Measurements from ENCODE around the gene PHLDB3.
A peak's percentile ranks its signal among the peaks of the same experiment; 100 is the strongest.

Gene PHLDB3

DNA sequence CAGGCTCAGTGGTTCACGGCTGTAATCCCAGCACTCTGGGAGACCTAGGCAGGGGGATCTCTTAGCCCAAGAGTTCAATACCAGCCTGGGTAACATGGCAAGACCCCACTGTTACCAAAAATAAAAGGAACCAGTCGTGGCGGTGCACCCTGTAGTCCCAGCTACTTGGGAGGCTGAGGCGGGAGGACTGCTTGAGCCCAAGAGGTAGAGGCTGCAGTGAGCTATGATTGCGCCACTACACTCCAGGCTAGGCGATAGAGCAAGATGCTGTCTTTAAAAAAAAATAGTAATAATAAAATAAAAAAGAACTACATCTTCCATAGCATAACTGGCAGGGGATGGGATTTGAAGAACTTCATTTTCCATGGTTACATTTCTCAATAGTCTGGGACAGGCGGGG is 42.2 kb downstream of the PHLDB3 start:
- no peaks in the 10 kb centered on the region for H3K36me3 ChIP-seq
- H3K9me3 ChIP-seq (replicated peaks in 1 of 11): no peaks in the 10 kb centered on the region
- H3K4me2 ChIP-seq: peak overlapping the region; percentile 80 to 99 (median 93); a peak in 18 of 22 replicates
- peaks cover 15 to 62% (median 31%) of the 10 kb centered on the region in 10 experiments for H3K4me1 ChIP-seq
- H3K27me3 ChIP-seq: 0 out of 22 replicates have a peak, but pooled peaks cover 0 to 4% (median 0%) of the 10 kb centered on the region in 11 experiments
- no peaks in the 10 kb centered on the region for H4K20me1 ChIP-seq
- no peak overlapping the region for H3K27ac ChIP-seq
- TF ChIP-seq Cebpa-rat (IDR thresholded peaks at IDR 0.05): no peak
- no peak overlapping the region; a peak in 1 of 22 replicates for H3K9ac ChIP-seq
- no peak overlapping the region for H3K4me3 ChIP-seq

DNA sequence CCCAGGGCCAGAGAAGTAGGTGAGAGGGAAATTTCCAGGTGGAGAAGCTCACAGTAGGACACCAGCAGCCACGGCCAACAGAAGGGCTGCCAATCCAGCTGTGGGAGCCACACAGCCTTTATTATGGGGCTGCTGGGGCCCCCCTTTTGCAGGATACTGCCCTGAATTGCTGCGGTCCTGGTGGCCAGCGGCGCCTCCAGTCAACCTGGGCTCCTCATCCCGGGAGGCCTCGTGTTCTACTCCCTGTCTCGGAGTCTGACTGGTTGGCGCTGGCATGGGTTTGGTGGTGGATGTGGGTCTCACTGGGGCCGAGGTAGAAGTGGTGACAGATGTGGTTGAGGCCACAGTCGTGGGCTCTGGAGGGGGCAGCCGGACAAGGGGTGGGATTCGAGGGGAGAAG is 43.2 kb downstream of the PHLDB3 start:
- H4K20me1 ChIP-seq: no peaks in the 10 kb centered on the region
- H3K36me3 ChIP-seq: no peaks in the 10 kb centered on the region
- H3K4me3 ChIP-seq: no peak overlapping the region
- H3K9me3 ChIP-seq (replicated peaks in 1 of 11): no peaks in the 10 kb centered on the region
- no peak overlapping the region for H3K9ac ChIP-seq
- no peak overlapping the region for H3K27ac ChIP-seq
- peaks cover 15 to 66% (median 33%) of the 10 kb centered on the region in 10 experiments for H3K4me1 ChIP-seq
- no peak overlapping the region for H3K4me2 ChIP-seq
- TF ChIP-seq Cebpa-rat (IDR thresholded peaks at IDR 0.05): no peak
- H3K27me3 ChIP-seq: 0 out of 22 replicates have a peak, but pooled peaks cover 0 to 4% (median 0%) of the 10 kb centered on the region in 11 experiments

GRCh38 chr19:43460362-43461016 is 44.1 kb downstream of the PHLDB3 start:
- H4K20me1 ChIP-seq: no peaks in the 10 kb centered on the region
- no peaks in the 10 kb centered on the region for H3K36me3 ChIP-seq

GRCh38 chr19:43457809-43458208 is 46.7 kb downstream of the PHLDB3 start:
- no peak overlapping the region for H3K9ac ChIP-seq
- H3K9me3 ChIP-seq (replicated peaks in 1 of 11): 0 out of 22 replicates have a peak, but pooled peaks cover 0 to 2% (median 0%) of the 10 kb centered on the region in 11 experiments

More at GRCh38 chr19:43460362-43461016, 44.1 kb downstream of the PHLDB3 start:
- H3K9me3 ChIP-seq (replicated peaks in 1 of 11): no peaks in the 10 kb centered on the region
- peaks cover 23 to 67% (median 40%) of the 10 kb centered on the region in 10 experiments for H3K4me1 ChIP-seq
- H3K27me3 ChIP-seq: 0 out of 22 replicates have a peak, but pooled peaks cover 0 to 4% (median 0%) of the 10 kb centered on the region in 11 experiments
- no peak overlapping the region for H3K27ac ChIP-seq
- no peak overlapping the region for H3K4me2 ChIP-seq
- no peak for TF ChIP-seq Cebpa-rat (IDR thresholded peaks at IDR 0.05)
- H3K9ac ChIP-seq: no peak overlapping the region
- no peak overlapping the region for H3K4me3 ChIP-seq

DNA sequence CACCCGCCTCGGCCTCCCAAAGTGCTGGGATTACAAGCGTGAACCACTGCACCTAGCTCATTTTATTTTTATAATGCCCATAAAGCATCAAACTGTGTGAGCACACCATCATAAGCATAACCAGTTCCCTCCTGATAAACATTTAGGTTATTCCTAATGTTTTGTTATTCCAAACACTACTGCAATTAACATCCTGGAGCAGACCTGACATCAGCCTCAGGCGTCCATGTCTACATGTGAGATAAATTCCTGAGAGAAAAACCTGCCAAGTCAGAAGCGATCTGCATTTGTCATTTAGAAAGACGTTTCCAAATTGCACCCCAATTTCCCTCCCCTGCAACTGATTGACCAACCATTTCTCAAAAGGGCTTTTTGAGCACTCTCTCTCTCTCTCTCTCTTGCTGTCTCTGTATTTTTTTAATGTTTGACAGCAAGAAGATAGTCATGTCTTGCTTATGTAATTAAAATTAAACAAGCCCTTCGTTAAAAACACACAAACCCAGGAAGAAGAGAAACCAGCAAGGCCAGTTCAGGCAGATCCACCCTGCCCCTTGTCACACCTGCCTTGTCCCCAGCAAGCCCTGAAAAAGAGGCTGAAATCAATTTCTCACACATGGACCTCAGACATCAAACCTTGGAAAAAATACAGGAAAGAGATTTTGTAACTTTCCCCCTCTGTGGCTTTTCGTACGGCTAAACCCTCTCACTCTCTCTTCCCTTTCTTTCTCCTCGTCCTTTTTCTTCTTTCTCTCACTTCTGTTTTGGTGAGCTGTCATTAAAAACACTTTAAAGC is 49.0 kb downstream of the PHLDB3 start:
- Histone ChIP-seq H3K4me2 (peak overlapping the region; percentile 19 to 89 (median 69)), H3K4me1 (peaks cover 11 to 78% (median 47%) of the 10 kb centered on the region in 10 experiments), H3K9me3 (replicated peaks in 1 of 11) (peaks cover 0 to 11% (median 0%) of the 10 kb centered on the region in 11 experiments; a peak in 4 of 22 replicates), H3K27me3 (no peaks in the 10 kb centered on the region), H3K9ac (peak overlapping the region; percentile 6 to 69 (median 48); a peak in 18 of 22 replicates), H3K27ac (peak overlapping the region in 10 of 11 experiments; percentile 19 to 77 (median 51); a peak in 17 of 22 replicates), H3K4me3 (peak overlapping the region in 3 of 10 experiments; percentile 1 to 30 (median 29); a peak in 3 of 20 replicates), H3K36me3 (no peaks in the 10 kb centered on the region), H4K20me1 (no peaks in the 10 kb centered on the region)
- TF ChIP-seq Cebpa-rat (IDR thresholded peaks at IDR 0.05): 0 out of 22 replicates have a peak, but pooled peaks of 2 of the 11 experiments have one; percentile 6 to 20

More at GRCh38 chr19:43457809-43458208, 46.7 kb downstream of the PHLDB3 start:
- Histone ChIP-seq H3K36me3 (no peaks in the 10 kb centered on the region), H3K27ac (no peak overlapping the region), H3K4me3 (no peak overlapping the region), H3K4me1 (peaks cover 13 to 68% (median 36%) of the 10 kb centered on the region in 10 experiments), H4K20me1 (no peaks in the 10 kb centered on the region), H3K4me2 (peak overlapping the region in 5 of 11 experiments; percentile 5 to 72 (median 39); a peak in 9 of 22 replicates), H3K27me3 (no peaks in the 10 kb centered on the region)
- no peak for TF ChIP-seq Cebpa-rat (IDR thresholded peaks at IDR 0.05)

DNA sequence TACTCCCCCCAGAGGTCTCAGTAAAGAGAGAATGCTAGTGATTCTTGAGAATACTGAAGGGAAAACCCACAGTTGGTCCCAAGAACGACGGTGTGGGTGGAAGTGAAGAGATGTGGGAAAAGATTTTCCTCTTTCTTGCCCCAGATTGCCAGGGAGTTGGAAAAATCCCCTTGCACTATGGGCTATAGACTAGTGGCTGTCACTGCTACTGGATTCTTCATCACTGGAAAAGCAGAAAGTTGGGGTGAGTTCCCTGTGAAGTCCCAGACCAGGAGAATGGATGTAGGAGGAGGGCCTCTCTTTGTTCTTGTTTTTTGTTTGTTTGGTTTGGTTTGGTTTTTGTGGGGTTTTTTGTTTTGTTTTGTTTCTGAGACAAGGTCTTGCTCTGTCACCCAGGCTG is 50.5 kb downstream of the PHLDB3 start:
- Histone ChIP-seq H3K36me3 (no peaks in the 10 kb centered on the region), H3K27ac (peak overlapping the region in 2 of 11 experiments; percentile 72 to 77; a peak in 2 of 22 replicates), H3K9ac (no peak overlapping the region), H3K27me3 (no peaks in the 10 kb centered on the region), H3K4me3 (no peak overlapping the region), H3K4me2 (peak overlapping the region in 5 of 11 experiments; percentile 57 to 79 (median 72); a peak in 10 of 22 replicates), H4K20me1 (no peaks in the 10 kb centered on the region), H3K4me1 (peaks cover 11 to 93% (median 55%) of the 10 kb centered on the region in 10 experiments), H3K9me3 (replicated peaks in 1 of 11) (peaks cover 0 to 11% (median 0%) of the 10 kb centered on the region in 11 experiments; a peak in 4 of 22 replicates)
- TF ChIP-seq Cebpa-rat (IDR thresholded peaks at IDR 0.05): no peak

- Histone ChIP-seq H3K9ac (no peak overlapping the region), H3K4me1 (peaks cover 11 to 93% (median 50%) of the 10 kb centered on the region in 10 experiments), H3K4me3 (no peak overlapping the region), H3K36me3 (no peaks in the 10 kb centered on the region), H3K27ac (no peak overlapping the region), H4K20me1 (no peaks in the 10 kb centered on the region), H3K27me3 (no peaks in the 10 kb centered on the region), H3K9me3 (replicated peaks in 1 of 11) (peaks cover 0 to 11% (median 0%) of the 10 kb centered on the region in 11 experiments; a peak in 4 of 22 replicates), H3K4me2 (peak overlapping the region in 5 of 11 experiments; percentile 6 to 52 (median 25); a peak in 7 of 22 replicates)
- no peak for TF ChIP-seq Cebpa-rat (IDR thresholded peaks at IDR 0.05)
Observed at GRCh38 chr19:43452582-43452981, 52.0 kb downstream of the PHLDB3 start.

DNA sequence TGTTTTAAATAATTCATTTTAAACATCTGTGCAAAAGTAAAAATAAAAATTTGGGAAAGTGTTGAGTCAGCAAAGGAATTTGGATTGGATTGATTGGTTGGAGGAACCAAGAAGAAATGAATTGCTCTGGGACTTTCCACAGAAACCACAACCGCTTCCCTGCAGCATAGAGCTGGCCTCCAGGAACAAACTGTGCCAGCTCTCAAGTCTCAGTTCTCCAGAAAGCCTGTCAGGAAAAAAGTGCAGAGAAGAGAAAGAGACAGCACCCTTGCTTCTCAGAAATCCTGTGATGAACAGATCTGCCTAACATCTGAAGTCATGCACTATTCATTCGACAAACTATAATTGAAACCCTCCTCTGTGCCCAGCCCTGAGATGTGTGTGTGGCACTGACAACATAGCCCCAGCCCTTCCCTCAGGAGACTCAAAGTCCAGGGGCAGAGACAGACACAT is 54.0 kb downstream of the PHLDB3 start:
- peak overlapping the region in 6 of 11 experiments; percentile 10 to 54 (median 30); a peak in 7 of 22 replicates for H3K27ac ChIP-seq
- peaks cover 0 to 11% (median 0%) of the 10 kb centered on the region in 11 experiments; a peak in 4 of 22 replicates for H3K9me3 ChIP-seq (replicated peaks in 1 of 11)
- H3K36me3 ChIP-seq: no peaks in the 10 kb centered on the region
- TF ChIP-seq Cebpa-rat (IDR thresholded peaks at IDR 0.05): no peak
- peak overlapping the region in 4 of 11 experiments; percentile 1 to 29 (median 18); a peak in 3 of 22 replicates for H3K9ac ChIP-seq
- H3K4me1 ChIP-seq: peaks cover 4 to 79% (median 41%) of the 10 kb centered on the region in 10 experiments
- H3K27me3 ChIP-seq: no peaks in the 10 kb centered on the region
- no peaks in the 10 kb centered on the region for H4K20me1 ChIP-seq
- H3K4me3 ChIP-seq: no peak overlapping the region
- peak overlapping the region in 8 of 11 experiments; percentile 21 to 88 (median 56); a peak in 15 of 22 replicates for H3K4me2 ChIP-seq

All from BLaER1 treated with 17β-estradiol and CSF1 and Interleukin-3, amounts not matched to agents 10 nM and 100 nM (cell line).